Measurements from ENCODE around the gene AGAP1.

- TF ChIP-seq, protein P1, sequence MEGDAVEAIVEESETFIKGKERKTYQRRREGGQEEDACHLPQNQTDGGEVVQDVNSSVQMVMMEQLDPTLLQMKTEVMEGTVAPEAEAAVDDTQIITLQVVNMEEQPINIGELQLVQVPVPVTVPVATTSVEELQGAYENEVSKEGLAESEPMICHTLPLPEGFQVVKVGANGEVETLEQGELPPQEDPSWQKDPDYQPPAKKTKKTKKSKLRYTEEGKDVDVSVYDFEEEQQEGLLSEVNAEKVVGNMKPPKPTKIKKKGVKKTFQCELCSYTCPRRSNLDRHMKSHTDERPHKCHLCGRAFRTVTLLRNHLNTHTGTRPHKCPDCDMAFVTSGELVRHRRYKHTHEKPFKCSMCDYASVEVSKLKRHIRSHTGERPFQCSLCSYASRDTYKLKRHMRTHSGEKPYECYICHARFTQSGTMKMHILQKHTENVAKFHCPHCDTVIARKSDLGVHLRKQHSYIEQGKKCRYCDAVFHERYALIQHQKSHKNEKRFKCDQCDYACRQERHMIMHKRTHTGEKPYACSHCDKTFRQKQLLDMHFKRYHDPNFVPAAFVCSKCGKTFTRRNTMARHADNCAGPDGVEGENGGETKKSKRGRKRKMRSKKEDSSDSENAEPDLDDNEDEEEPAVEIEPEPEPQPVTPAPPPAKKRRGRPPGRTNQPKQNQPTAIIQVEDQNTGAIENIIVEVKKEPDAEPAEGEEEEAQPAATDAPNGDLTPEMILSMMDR (IDR thresholded peaks at IDR 0.05), result no peak
- no peak for TF ChIP-seq POLR2A (IDR thresholded peaks at IDR 0.05)
Observed at GRCh38 chr2:235594964-235595363, 101.1 kb downstream of the AGAP1 start.
